ENCODE measurements around the gene PTPN20.

- TF ChIP-seq CHD1 (IDR thresholded peaks at IDR 0.05; ENCODE audit: low read depth, low read length): no peak
- no peak for TF ChIP-seq BHLHE40 (IDR thresholded peaks at IDR 0.05; ENCODE audit: low read depth, low read length)
- no peak for TF ChIP-seq CTCF (conservative IDR thresholded peaks at IDR 0.05; ENCODE audit: low read depth, low read length)
- no peak for TF ChIP-seq POLR2A (IDR thresholded peaks at IDR 0.05; ENCODE audit: low read depth, low read length)
- no peak for TF ChIP-seq MAZ (IDR thresholded peaks at IDR 0.05; ENCODE audit: borderline replicate concordance, low read depth, low read length)
- TF ChIP-seq MXI1 (IDR thresholded peaks at IDR 0.05; ENCODE audit: borderline replicate concordance, low read depth, low read length): no peak
- no peak for TF ChIP-seq CEBPB (IDR thresholded peaks at IDR 0.05; ENCODE audit: low read depth, low read length)
- TF ChIP-seq SMC3 (IDR thresholded peaks at IDR 0.05; ENCODE audit: low read depth, low read length): no peak
- no peak for TF ChIP-seq RAD21 (IDR thresholded peaks at IDR 0.05; ENCODE audit: low read length)
Measured at GRCh38 chr10:47040681-47041080, 129.5 kb downstream of the PTPN20 start.

Data from IMR-90 (cell line).